ENCODE measurements around the gene CLIP1. TPM values are rescaled to one million over a fixed set of nuclear protein-coding genes. Genes with fewer than 3 reads are reported as not detected.

The CLIP1 gene
- polyA plus RNA-seq, 1 of the 3 experiments (the other 2 are of a cell fraction), result 33.9 TPM

DNA sequence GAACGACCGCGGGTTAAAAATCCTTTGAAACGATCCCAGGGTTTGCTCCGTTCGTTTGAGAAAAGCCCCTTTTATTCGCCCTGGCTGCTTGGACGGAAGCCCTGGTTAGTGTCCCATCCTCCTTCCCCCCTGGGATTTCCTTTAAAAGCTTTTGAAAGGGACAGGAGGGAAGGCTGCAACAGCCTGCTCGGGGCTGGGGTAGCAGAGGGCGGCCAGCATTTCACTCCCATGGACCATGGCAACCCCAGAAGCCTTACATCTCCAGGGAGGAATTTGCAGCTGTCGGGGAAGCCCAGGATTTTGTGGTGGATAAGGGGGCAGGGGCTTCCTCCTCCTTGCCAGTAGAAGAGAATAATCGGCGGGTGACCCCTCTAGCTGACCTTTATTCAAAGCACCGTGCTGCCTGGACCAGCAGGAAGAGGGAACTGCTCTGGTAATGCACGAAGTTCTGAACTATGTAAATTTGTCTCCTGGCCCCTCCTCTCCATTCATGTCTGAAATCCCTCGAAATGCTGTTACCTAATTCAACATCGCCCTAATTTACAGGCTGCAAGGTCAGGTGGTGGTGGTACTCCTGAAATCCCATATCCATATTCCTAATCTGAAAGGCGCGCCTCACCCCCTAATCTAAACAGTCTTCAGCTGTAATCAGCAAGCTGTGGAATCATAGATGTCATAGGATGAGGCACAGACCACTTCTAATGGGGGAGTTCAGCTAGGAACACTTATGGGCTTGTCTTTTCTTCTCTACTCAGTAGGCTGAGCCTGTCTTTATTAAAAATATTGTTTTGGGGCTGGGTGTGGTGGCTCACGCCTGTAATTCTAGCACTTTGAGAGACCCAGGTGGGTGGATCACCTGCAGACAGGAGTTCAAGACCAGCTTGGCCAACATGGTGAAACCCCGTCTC is 1.0 kb upstream of the CLIP1 start:
- Histone ChIP-seq H3K79me2 (ENCODE audit: insufficient read depth) (peaks cover 35% of the 10 kb centered on the region), H3K4me1 (ENCODE audit: control insufficient read depth in 1 of 2, insufficient read depth in 2 of 2, low read depth in 1 of 2, low read length in 1 of 2) (peaks cover 11 to 12% of the 10 kb centered on the region in 2 experiments; a peak in 2 of 4 replicates), H3K9me3 (no peaks in the 10 kb centered on the region), H3F3A (replicated peaks; ENCODE audit: insufficient read depth) (peaks cover 13% of the 10 kb centered on the region), H3K9me2 (no peaks in the 10 kb centered on the region), H3K4me2 (peak overlapping the region; percentile 82), H3K4me3 (ENCODE audit: low read depth in 2 of 2, low read length in 1 of 2) (peak overlapping the region; percentile 65 to 67), H3K9ac (peak overlapping the region; percentile 89), H3K27ac (ENCODE audit: low read depth in 2 of 2, low read length in 1 of 2) (peak overlapping the region; percentile 77 to 83), H3K27me3 (ENCODE audit: insufficient read depth) (no peaks in the 10 kb centered on the region), H3K36me3 (replicated peaks in 1 of 2; ENCODE audit: control insufficient read depth in 1 of 2, insufficient read depth in 2 of 2, low read length in 1 of 2) (no peaks in the 10 kb centered on the region), H2AFZ (ENCODE audit: low read depth) (peak overlapping the region; percentile 73), H4K20me1 (ENCODE audit: insufficient read depth) (peaks cover 18% of the 10 kb centered on the region)
- WGBS (ENCODE audit: low lambda C conversion rate), result 25% methylated on average over 21 of the region's 21 CpGs
- peak; percentile 60 for DNase-seq
- ChIA-PET CTCF (interaction anchor here (0.5 to 2.3 kb wide), 5 partner anchors 10 to 329 kb away, joined by 3 to 11 read pairs (median 4); partner anchors contain the start of gene DENR), POLR2A (interaction anchor here (0.6 to 1.1 kb wide), 2 partner anchors 75 to 77 kb away, joined by 3 read pairs; partner anchors contain the start of gene ZCCHC8)
- TF ChIP-seq GABPA (IDR thresholded peaks at IDR 0.05; ENCODE audit: low read depth) (no peak), NRF1 (IDR thresholded peaks at IDR 0.05; ENCODE audit: low read depth, low read length) (no peak), POLR2AphosphoS5 (IDR thresholded peaks at IDR 0.05; ENCODE audit: low read depth, low read length) (peak; percentile 30; the same call in 1 of the 2 replicates)
- TF ChIP-seq, protein P1, sequence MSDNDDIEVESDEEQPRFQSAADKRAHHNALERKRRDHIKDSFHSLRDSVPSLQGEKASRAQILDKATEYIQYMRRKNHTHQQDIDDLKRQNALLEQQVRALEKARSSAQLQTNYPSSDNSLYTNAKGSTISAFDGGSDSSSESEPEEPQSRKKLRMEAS (IDR thresholded peaks at IDR 0.05; ENCODE audit: low read depth), result 0 out of 2 replicates have a peak, but pooled peaks have one; percentile 5

DNA sequence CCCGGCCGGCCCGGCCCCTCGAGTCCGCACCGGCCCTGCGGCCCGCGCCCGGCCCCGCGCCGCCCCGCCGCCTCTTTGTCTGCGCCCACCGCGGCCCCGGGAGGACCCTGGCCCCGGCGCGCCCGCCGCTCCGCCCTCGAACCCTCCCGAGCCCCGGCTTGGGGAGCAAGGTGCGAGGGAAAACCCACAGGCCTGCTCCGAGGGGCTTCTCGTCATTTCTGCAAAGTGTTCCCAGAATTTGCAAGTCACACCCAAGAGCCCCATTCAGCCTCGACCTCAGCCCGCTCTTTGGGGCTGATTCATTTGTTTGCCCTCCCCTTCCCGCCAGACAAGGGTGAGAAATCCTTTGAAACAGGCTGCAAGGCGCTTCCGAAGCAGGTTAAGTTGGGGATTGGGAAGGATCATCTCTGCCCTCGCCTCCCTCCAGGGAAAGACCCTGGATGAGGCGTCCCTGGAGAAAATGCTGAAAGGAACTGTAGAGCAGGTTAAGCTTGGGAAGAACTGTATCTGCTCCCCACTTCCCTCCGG is 325 bp upstream of the CLIP1 start:
- peaks cover 21% of the 10 kb centered on the region for H4K20me1 ChIP-seq (ENCODE audit: insufficient read depth)
- peak overlapping the region; percentile 65 to 67 for H3K4me3 ChIP-seq (ENCODE audit: low read depth in 2 of 2, low read length in 1 of 2)
- no peaks in the 10 kb centered on the region for H3K36me3 ChIP-seq (replicated peaks in 1 of 2; ENCODE audit: control insufficient read depth in 1 of 2, insufficient read depth in 2 of 2, low read length in 1 of 2)
- H3K9me2 ChIP-seq, result no peaks in the 10 kb centered on the region
- peaks cover 42% of the 10 kb centered on the region for H3K79me2 ChIP-seq (ENCODE audit: insufficient read depth)
- H3F3A ChIP-seq (replicated peaks; ENCODE audit: insufficient read depth), result peaks cover 13% of the 10 kb centered on the region
- TF ChIP-seq, protein P1 (IDR thresholded peaks at IDR 0.05; ENCODE audit: low read depth), result peak; percentile 40; the same call in 1 of the 2 replicates
- TF ChIP-seq, protein P2, sequence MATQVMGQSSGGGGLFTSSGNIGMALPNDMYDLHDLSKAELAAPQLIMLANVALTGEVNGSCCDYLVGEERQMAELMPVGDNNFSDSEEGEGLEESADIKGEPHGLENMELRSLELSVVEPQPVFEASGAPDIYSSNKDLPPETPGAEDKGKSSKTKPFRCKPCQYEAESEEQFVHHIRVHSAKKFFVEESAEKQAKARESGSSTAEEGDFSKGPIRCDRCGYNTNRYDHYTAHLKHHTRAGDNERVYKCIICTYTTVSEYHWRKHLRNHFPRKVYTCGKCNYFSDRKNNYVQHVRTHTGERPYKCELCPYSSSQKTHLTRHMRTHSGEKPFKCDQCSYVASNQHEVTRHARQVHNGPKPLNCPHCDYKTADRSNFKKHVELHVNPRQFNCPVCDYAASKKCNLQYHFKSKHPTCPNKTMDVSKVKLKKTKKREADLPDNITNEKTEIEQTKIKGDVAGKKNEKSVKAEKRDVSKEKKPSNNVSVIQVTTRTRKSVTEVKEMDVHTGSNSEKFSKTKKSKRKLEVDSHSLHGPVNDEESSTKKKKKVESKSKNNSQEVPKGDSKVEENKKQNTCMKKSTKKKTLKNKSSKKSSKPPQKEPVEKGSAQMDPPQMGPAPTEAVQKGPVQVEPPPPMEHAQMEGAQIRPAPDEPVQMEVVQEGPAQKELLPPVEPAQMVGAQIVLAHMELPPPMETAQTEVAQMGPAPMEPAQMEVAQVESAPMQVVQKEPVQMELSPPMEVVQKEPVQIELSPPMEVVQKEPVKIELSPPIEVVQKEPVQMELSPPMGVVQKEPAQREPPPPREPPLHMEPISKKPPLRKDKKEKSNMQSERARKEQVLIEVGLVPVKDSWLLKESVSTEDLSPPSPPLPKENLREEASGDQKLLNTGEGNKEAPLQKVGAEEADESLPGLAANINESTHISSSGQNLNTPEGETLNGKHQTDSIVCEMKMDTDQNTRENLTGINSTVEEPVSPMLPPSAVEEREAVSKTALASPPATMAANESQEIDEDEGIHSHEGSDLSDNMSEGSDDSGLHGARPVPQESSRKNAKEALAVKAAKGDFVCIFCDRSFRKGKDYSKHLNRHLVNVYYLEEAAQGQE (IDR thresholded peaks at IDR 0.05; ENCODE audit: low read depth, low read length), result no peak
- ChIA-PET POLR2A (interaction anchor here (1.1 kb wide), 1 partner anchor 78 kb away, joined by 3 read pairs; the partner anchor contains the start of gene ZCCHC8), CTCF (interaction anchor here (0.6 to 2.3 kb wide), 6 partner anchors 8 to 112 kb away, joined by 3 to 11 read pairs (median 4); no protein-coding TSS in a partner anchor)
- no peak for DNase-seq
- WGBS (ENCODE audit: low lambda C conversion rate), result 2% methylated on average over 7 of the region's 39 CpGs
- no peaks in the 10 kb centered on the region for H3K27me3 ChIP-seq (ENCODE audit: insufficient read depth)
- peak overlapping the region; percentile 89 for H3K9ac ChIP-seq
- H3K27ac ChIP-seq (ENCODE audit: low read depth in 2 of 2, low read length in 1 of 2), result peak overlapping the region; percentile 77 to 83
- H3K4me2 ChIP-seq, result peak overlapping the region; percentile 82
- H2AFZ ChIP-seq (ENCODE audit: low read depth), result peak overlapping the region; percentile 73
- peaks cover 11 to 15% of the 10 kb centered on the region in 2 experiments; a peak in 2 of 4 replicates for H3K4me1 ChIP-seq (ENCODE audit: control insufficient read depth in 1 of 2, insufficient read depth in 2 of 2, low read depth in 1 of 2, low read length in 1 of 2)
- no peaks in the 10 kb centered on the region for H3K9me3 ChIP-seq
